ENCODE data around the gene PARP15. TPM values are rescaled to one million over a fixed set of nuclear protein-coding genes. Genes with fewer than 3 reads are reported as not detected.

Gene PARP15
- total RNA-seq, 1 experiment from 2014 or later = 0.15 TPM

DNA sequence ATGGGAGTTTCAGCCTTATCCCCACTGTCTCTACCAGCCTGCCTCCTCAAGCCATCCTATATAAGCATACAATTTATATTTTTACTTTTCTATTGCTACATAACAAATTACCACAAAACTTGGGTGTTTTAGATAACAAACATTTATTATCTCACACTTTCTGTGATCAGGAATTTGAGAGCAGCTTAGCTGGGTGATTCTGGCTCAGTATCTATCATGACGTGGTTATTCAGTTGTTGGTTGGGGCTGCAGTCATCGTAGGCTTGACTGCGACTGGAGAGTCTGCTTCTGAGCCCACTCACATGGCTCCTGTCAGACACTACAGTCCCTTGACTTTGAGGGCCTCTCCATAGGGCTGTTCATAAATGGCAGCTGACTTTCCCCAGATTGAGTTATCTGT, 20.7 kb downstream of the PARP15 start (continued):
- TF ChIP-seq, protein P1, sequence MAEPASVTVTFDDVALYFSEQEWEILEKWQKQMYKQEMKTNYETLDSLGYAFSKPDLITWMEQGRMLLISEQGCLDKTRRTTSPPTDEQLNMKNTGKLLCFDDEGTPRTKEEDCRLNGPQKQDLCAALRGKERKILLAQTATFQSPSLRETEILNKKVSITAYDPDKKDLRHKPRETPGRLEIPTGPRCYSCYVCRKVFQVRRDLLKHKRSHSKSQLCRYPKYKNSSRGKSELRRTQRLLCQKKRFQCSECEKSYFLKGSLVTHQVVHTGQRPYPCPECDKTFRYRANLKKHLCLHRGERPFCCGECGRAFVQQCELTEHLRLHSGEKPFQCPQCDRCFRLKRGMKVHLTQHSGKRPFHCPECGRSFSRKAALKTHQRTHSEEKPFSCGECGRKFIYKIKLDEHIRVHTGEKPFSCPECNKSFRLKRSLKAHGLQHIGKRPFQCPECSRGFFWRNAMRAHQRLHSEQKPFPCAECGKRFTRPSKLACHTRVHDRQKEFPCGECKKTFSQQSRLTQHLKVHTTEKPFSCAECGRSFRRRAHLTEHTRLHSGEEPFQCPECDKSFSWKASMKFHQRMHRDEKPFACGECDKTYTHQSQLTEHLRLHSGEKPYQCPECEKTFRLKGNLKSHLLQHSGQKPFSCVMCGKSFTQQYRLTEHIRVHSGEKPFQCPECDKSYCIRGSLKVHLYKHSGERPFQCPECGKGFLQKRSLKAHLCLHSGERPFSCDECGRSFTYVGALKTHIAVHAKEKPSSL (CRISPR knock-in tag; conservative IDR thresholded peaks at IDR 0.05) = no peak
- TF ChIP-seq, protein P2, sequence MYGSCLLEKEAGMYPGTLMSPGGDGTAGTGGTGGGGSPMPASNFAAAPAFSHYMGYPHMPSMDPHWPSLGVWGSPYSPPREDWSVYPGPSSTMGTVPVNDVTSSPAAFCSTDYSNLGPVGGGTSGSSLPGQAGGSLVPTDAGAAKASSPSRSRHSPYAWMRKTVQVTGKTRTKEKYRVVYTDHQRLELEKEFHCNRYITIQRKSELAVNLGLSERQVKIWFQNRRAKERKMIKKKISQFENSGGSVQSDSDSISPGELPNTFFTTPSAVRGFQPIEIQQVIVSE (CRISPR knock-in tag; IDR thresholded peaks at IDR 0.05; ENCODE audit: borderline replicate concordance) = no peak

DNA sequence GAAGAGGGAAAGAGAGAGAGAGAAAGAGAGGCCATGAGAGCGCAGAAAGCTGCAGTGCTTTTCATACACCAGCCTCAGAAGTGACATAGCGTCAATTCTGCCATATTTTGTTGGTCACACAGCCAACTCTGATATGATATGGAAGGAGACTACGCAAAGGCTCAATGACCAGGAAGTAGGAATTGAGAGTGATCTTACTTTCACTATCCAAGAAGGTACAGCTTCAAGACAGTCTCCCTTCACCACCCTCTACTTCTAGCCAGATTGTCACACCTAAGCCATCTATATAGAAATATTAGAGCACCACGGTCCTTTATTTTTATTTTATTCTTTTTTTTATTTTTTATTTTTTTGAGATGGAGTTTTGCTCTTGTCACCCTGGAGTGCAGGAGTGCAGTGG, 21.1 kb downstream of the PARP15 start:
- ChIA-PET POLR2A (no interaction called here), CTCF (interaction anchor here (0.6 kb wide), 1 partner anchor 76 kb away, joined by 4 read pairs; no protein-coding TSS in a partner anchor)
- ATAC-seq (no peak), DNase-seq (ENCODE audit: low spot score) (no peak)
- no peaks in the 10 kb centered on the region for H3K36me3 Mint-ChIP-seq
- H3K9me3 Mint-ChIP-seq = peaks cover 5% of the 10 kb centered on the region; the same call in 1 of the 2 replicates
- no peak overlapping the region for H3K27ac Mint-ChIP-seq
- no peak for TF ChIP-seq SMAD3 (CRISPR knock-in tag; IDR thresholded peaks at IDR 0.05; ENCODE audit: borderline replicate concordance)
- no peak for TF ChIP-seq NFATC4 (CRISPR knock-in tag; IDR thresholded peaks at IDR 0.05)
- TF ChIP-seq ATF1 (CRISPR knock-in tag; IDR thresholded peaks at IDR 0.05) = no peak
- TF ChIP-seq EMX1 (CRISPR knock-in tag; IDR thresholded peaks at IDR 0.05) = no peak
- TF ChIP-seq RORB (CRISPR knock-in tag; IDR thresholded peaks at IDR 0.05) = no peak
- TF ChIP-seq ZNF416 (CRISPR knock-in tag; IDR thresholded peaks at IDR 0.05) = no peak
- no peak for TF ChIP-seq JUN (CRISPR knock-in tag; IDR thresholded peaks at IDR 0.05)
- TF ChIP-seq, protein P2 (CRISPR knock-in tag; IDR thresholded peaks at IDR 0.05; ENCODE audit: borderline replicate concordance) = no peak
- TF ChIP-seq, protein P3, sequence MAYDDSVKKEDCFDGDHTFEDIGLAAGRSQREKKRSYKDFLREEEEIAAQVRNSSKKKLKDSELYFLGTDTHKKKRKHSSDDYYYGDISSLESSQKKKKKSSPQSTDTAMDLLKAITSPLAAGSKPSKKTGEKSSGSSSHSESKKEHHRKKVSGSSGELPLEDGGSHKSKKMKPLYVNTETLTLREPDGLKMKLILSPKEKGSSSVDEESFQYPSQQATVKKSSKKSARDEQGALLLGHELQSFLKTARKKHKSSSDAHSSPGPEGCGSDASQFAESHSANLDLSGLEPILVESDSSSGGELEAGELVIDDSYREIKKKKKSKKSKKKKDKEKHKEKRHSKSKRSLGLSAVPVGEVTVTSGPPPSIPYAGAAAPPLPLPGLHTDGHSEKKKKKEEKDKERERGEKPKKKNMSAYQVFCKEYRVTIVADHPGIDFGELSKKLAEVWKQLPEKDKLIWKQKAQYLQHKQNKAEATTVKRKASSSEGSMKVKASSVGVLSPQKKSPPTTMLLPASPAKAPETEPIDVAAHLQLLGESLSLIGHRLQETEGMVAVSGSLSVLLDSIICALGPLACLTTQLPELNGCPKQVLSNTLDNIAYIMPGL (CRISPR knock-in tag; IDR thresholded peaks at IDR 0.05) = no peak
- H3K4me3 Mint-ChIP-seq = no peak overlapping the region
- peaks cover 6% of the 10 kb centered on the region for H3K4me1 Mint-ChIP-seq
- H3K27me3 Mint-ChIP-seq (ENCODE audit: low read depth) = no peaks in the 10 kb centered on the region

DNA sequence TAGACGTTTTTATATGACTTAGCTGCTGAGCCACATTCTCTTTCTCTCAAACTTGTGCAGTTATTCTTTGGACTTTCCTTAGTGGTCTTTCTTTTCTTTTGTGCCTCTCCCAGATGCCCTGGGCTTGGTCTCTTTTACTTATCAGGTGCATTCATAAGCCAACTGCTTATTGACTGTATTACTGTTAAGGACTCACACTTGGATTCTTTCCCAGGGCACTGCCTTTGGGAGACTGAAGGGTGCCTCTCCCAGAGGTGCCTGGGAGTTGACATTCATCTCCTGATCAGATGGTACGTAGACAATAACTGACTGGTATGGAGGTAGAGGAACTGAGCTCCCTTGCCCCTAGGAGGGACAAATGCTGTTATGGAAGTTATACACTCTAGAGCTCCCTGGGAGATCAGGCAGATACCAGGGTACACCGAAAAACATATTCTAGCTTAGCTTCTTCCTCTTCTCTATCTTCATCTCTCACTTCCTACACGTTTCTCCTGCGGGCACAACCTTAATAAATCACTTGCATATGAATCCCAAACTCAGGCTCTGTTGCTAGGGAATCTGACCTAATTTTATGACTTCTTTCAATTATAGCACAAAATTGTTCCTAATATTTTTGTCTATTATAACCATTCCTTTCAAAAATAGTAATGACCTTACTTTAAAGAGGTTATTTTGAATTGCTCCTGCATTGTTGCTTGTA, 24.7 kb downstream of the PARP15 start:
- CTCF ChIA-PET = no interaction called here
- Mint-ChIP-seq H3K4me1 (peaks cover 6% of the 10 kb centered on the region), H3K9me3 (peaks cover 5% of the 10 kb centered on the region; the same call in 1 of the 2 replicates), H3K27me3 (ENCODE audit: low read depth) (no peaks in the 10 kb centered on the region), H3K4me3 (no peak overlapping the region), H3K27ac (no peak overlapping the region), H3K36me3 (no peaks in the 10 kb centered on the region)
- ATAC-seq = no peak
- DNase-seq (ENCODE audit: low spot score) = no peak
- TF ChIP-seq RELA (CRISPR knock-in tag; IDR thresholded peaks at IDR 0.05; ENCODE audit: borderline replicate concordance) (no peak), TP53 (CRISPR knock-in tag; IDR thresholded peaks at IDR 0.05) (no peak), JUN (CRISPR knock-in tag; IDR thresholded peaks at IDR 0.05) (no peak)
- TF ChIP-seq, protein P4, sequence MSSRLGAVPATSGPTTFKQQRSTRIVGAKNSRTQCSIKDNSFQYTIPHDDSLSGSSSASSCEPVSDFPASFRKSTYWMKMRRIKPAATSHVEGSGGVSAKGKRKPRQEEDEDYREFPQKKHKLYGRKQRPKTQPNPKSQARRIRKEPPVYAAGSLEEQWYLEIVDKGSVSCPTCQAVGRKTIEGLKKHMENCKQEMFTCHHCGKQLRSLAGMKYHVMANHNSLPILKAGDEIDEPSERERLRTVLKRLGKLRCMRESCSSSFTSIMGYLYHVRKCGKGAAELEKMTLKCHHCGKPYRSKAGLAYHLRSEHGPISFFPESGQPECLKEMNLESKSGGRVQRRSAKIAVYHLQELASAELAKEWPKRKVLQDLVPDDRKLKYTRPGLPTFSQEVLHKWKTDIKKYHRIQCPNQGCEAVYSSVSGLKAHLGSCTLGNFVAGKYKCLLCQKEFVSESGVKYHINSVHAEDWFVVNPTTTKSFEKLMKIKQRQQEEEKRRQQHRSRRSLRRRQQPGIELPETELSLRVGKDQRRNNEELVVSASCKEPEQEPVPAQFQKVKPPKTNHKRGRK (CRISPR knock-in tag; IDR thresholded peaks at IDR 0.05; ENCODE audit: borderline replicate concordance) = no peak
- TF ChIP-seq, protein P5, sequence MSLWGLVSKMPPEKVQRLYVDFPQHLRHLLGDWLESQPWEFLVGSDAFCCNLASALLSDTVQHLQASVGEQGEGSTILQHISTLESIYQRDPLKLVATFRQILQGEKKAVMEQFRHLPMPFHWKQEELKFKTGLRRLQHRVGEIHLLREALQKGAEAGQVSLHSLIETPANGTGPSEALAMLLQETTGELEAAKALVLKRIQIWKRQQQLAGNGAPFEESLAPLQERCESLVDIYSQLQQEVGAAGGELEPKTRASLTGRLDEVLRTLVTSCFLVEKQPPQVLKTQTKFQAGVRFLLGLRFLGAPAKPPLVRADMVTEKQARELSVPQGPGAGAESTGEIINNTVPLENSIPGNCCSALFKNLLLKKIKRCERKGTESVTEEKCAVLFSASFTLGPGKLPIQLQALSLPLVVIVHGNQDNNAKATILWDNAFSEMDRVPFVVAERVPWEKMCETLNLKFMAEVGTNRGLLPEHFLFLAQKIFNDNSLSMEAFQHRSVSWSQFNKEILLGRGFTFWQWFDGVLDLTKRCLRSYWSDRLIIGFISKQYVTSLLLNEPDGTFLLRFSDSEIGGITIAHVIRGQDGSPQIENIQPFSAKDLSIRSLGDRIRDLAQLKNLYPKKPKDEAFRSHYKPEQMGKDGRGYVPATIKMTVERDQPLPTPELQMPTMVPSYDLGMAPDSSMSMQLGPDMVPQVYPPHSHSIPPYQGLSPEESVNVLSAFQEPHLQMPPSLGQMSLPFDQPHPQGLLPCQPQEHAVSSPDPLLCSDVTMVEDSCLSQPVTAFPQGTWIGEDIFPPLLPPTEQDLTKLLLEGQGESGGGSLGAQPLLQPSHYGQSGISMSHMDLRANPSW (CRISPR knock-in tag; conservative IDR thresholded peaks at IDR 0.05; ENCODE audit: low read depth) = no peak
- TF ChIP-seq, protein P6, sequence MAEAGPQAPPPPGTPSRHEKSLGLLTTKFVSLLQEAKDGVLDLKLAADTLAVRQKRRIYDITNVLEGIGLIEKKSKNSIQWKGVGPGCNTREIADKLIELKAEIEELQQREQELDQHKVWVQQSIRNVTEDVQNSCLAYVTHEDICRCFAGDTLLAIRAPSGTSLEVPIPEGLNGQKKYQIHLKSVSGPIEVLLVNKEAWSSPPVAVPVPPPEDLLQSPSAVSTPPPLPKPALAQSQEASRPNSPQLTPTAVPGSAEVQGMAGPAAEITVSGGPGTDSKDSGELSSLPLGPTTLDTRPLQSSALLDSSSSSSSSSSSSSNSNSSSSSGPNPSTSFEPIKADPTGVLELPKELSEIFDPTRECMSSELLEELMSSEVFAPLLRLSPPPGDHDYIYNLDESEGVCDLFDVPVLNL (CRISPR knock-in tag; IDR thresholded peaks at IDR 0.05; ENCODE audit: borderline replicate concordance, low read depth) = no peak
- POLR2A ChIA-PET = no interaction called here

Measured in WTC11 (cell line).